HL-60 (cell line): ENCODE measurements around the gene PODNL1.

Source experiments
- DNase-seq, 2 experiments: peaks; one replicate each; pipeline ENCODE4 v3.0.0-alpha.2; 2010 to 2020; ENCODE audit warnings: low read depth in 1 of 2, low spot score in 1 of 2
- H3K27ac ChIP-seq: fragments of 250-450 bp; sonication (Bioruptor Pico); replicated peaks from 2 replicates; pipeline ENCODE4 v1.5.1; 2020; ENCODE audit warnings: mild to moderate bottlenecking, moderate library complexity
- H3K27me3 ChIP-seq: fragments of 250-450 bp; sonication (Bioruptor Pico); 2 replicates; pipeline ENCODE4 v1.5.1; 2021; ENCODE audit warnings: mild to moderate bottlenecking, moderate library complexity; ENCODE audit not compliant: insufficient read depth, poor library complexity, severe bottlenecking
- H3K4me3 ChIP-seq: replicated peaks from 2 replicates; pipeline ENCODE4 v1.5.1; 2011; ENCODE audit warnings: mild to moderate bottlenecking, control low read depth, low read length; ENCODE audit not compliant: insufficient read depth
- GABPA ChIP-seq: IDR thresholded peaks from 2 replicates; pipeline ENCODE4 v1.6.1; 2012; ENCODE audit warnings: low read depth
- POLR2AphosphoS5 ChIP-seq: IDR thresholded peaks from 2 replicates; pipeline ENCODE4 v1.6.1; 2012; ENCODE audit warnings: low read depth
- REST ChIP-seq: IDR thresholded peaks from 2 replicates; pipeline ENCODE4 v1.6.1; 2012; ENCODE audit warnings: low read depth; ENCODE audit not compliant: insufficient replicate concordance
- SPI1 ChIP-seq: IDR thresholded peaks from 2 replicates; pipeline ENCODE4 v1.6.1; 2012; ENCODE audit warnings: low read depth, mild to moderate bottlenecking, borderline replicate concordance
- TF ChIP-seq, protein P1 (sequence below): IDR thresholded peaks from one replicate; pipeline ENCODE4 v1.5.1; 2011; ENCODE audit warnings: low read length, control low read depth, inconsistent platforms; ENCODE audit not compliant: insufficient read depth

PODNL1 gene

GRCh38 chr19:13899912-13900584 lies 38.2 kb downstream of the PODNL1 start:
- H3K27me3 ChIP-seq, result no peaks in the 10 kb centered on the region
- TF ChIP-seq GABPA, result no peak
- TF ChIP-seq SPI1, result no peak
- TF ChIP-seq, protein P1, sequence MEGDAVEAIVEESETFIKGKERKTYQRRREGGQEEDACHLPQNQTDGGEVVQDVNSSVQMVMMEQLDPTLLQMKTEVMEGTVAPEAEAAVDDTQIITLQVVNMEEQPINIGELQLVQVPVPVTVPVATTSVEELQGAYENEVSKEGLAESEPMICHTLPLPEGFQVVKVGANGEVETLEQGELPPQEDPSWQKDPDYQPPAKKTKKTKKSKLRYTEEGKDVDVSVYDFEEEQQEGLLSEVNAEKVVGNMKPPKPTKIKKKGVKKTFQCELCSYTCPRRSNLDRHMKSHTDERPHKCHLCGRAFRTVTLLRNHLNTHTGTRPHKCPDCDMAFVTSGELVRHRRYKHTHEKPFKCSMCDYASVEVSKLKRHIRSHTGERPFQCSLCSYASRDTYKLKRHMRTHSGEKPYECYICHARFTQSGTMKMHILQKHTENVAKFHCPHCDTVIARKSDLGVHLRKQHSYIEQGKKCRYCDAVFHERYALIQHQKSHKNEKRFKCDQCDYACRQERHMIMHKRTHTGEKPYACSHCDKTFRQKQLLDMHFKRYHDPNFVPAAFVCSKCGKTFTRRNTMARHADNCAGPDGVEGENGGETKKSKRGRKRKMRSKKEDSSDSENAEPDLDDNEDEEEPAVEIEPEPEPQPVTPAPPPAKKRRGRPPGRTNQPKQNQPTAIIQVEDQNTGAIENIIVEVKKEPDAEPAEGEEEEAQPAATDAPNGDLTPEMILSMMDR, result no peak
- no peak for TF ChIP-seq REST
- no peak for TF ChIP-seq POLR2AphosphoS5

GRCh38 chr19:13899393-13899792 lies 38.8 kb downstream of the PODNL1 start:
- H3K27ac ChIP-seq, result no peak overlapping the region
- H3K4me3 ChIP-seq, result no peak overlapping the region
- TF ChIP-seq GABPA (no peak), POLR2AphosphoS5 (no peak), SPI1 (no peak), REST (no peak)
- TF ChIP-seq, protein P1, result no peak
- no peak for DNase-seq
- no peaks in the 10 kb centered on the region for H3K27me3 ChIP-seq

More at GRCh38 chr19:13899912-13900584, 38.2 kb downstream of the PODNL1 start:
- DNase-seq, result no peak
- Histone ChIP-seq H3K27ac (no peak overlapping the region), H3K4me3 (no peak overlapping the region)

DNA sequence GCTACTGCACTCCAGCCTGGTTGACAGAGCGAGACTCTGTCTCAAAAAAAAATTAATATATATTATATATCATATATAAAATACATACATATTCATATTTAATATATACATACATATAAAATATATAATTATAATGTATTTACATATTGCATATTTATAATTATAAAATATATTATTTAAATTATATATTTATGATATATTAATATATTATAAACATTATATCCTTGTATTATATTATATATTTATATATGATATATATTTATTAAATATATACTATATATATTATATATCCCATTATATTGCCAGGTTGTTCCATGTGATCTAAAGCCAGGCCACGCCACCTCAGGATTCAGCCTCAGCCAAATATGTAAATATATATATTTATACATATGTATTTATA lies 42.0 kb downstream of the PODNL1 start:
- no peak for DNase-seq
- Histone ChIP-seq H3K4me3 (no peak overlapping the region), H3K27me3 (no peaks in the 10 kb centered on the region), H3K27ac (no peak overlapping the region)
- TF ChIP-seq, protein P1, result no peak

- H3K4me3 ChIP-seq, result no peak overlapping the region
- no peak overlapping the region for H3K27ac ChIP-seq
- no peak for DNase-seq
- no peak for TF ChIP-seq SPI1
- TF ChIP-seq, protein P1, result no peak
- TF ChIP-seq GABPA, result no peak
- no peak for TF ChIP-seq POLR2AphosphoS5
- TF ChIP-seq REST, result no peak
- H3K27me3 ChIP-seq, result no peaks in the 10 kb centered on the region
Observed at GRCh38 chr19:13894552-13894951, 43.7 kb downstream of the PODNL1 start.
